Common myeloid progenitor, CD34-positive (primary cell): ENCODE results near the gene CNTNAP4.

Experiments used
- CTCF ChIA-PET: fragments of 350-600 bp; sonication (Branson Sonifier 250); formaldehyde crosslinking; loops from one replicate; lab custom pipeline; 2021; ENCODE audit warnings: antibody characterized with exemption; lab: Charles Lee
- POLR2A ChIA-PET: fragments of 350-600 bp; sonication (Branson Sonifier 250); formaldehyde crosslinking; loops from one replicate; lab custom pipeline; 2021; ENCODE audit warnings: antibody characterized with exemption; lab: Charles Lee
- DNase-seq, 3 donors: peaks; one replicate each; pipeline versions ENCODE4 v3.0.0 to v3.0.0-alpha.2; 2013
- H3K27ac ChIP-seq, 2 experiments: 1 replicate in 1 of 2; 2 replicates in 1 of 2; pipeline ENCODE4 v1.7.0; 2013; ENCODE audit warnings: inconsistent platforms in 2 of 2, low read length in 2 of 2, mild to moderate bottlenecking in 2 of 2, low read depth in 1 of 2, moderate library complexity in 1 of 2; ENCODE audit not compliant: severe bottlenecking in 2 of 2, insufficient read depth in 1 of 2, poor library complexity in 1 of 2
- H3K27me3 ChIP-seq, 5 experiments: replicated peaks in 2 of 5; 1 replicate in 3 of 5; 2 replicates in 2 of 5; pipeline versions ENCODE4 v1.6.1 to v1.7.0; 2013; ENCODE audit warnings: low read length in 4 of 5, mild to moderate bottlenecking in 2 of 5, moderate library complexity in 2 of 5, inconsistent platforms in 1 of 5; ENCODE audit not compliant: insufficient read depth in 5 of 5, control insufficient read depth in 4 of 5
- H3K36me3 ChIP-seq, 4 experiments: 1 replicate in 2 of 4; 2 replicates in 2 of 4; pipeline versions ENCODE4 v1.6.1 to v1.7.0; 2013; ENCODE audit warnings: low read length in 3 of 4, control low read depth in 1 of 4, mild to moderate bottlenecking in 1 of 4; ENCODE audit not compliant: control insufficient read depth in 4 of 4, insufficient read depth in 4 of 4
- H3K4me1 ChIP-seq, 4 experiments: 1 replicate in 3 of 4; 2 replicates in 1 of 4; pipeline versions ENCODE4 v1.6.1 to v1.7.1; 2013; ENCODE audit warnings: low read length in 3 of 4, mild to moderate bottlenecking in 3 of 4, control low read depth in 1 of 4, inconsistent platforms in 1 of 4, moderate library complexity in 1 of 4; ENCODE audit not compliant: control insufficient read depth in 4 of 4, insufficient read depth in 4 of 4; ENCODE audit errors: control extremely low read depth in 1 of 4
- H3K4me3 ChIP-seq, 7 experiments: 1 replicate in 4 of 7; 2 replicates in 3 of 7; pipeline versions ENCODE4 v1.5.1 to v1.7.0; 2013; ENCODE audit warnings: mild to moderate bottlenecking in 7 of 7, low read length in 6 of 7, moderate library complexity in 6 of 7, inconsistent platforms in 2 of 7, low read depth in 2 of 7, control low read depth in 1 of 7; ENCODE audit not compliant: insufficient read depth in 4 of 7, control insufficient read depth in 1 of 7; ENCODE audit errors: extremely low read depth in 1 of 7
- H3K9me3 ChIP-seq, 5 experiments: 1 replicate in 4 of 5; 2 replicates in 1 of 5; pipeline versions ENCODE4 v1.6.1 to v1.7.1; 2013; ENCODE audit warnings: low read length in 4 of 5, mild to moderate bottlenecking in 2 of 5, inconsistent platforms in 1 of 5, low read depth in 1 of 5, moderate library complexity in 1 of 5; ENCODE audit not compliant: control insufficient read depth in 4 of 5, insufficient read depth in 2 of 5; ENCODE audit errors: control extremely low read depth in 1 of 5
- WGBS: methylation state at CpG from one replicate; pipeline ENCODE4 v1.1.5; 2013; ENCODE audit not compliant: insufficient coverage; 5-methylcytosine and 5-hydroxymethylcytosine counted together

The CNTNAP4 gene

DNA sequence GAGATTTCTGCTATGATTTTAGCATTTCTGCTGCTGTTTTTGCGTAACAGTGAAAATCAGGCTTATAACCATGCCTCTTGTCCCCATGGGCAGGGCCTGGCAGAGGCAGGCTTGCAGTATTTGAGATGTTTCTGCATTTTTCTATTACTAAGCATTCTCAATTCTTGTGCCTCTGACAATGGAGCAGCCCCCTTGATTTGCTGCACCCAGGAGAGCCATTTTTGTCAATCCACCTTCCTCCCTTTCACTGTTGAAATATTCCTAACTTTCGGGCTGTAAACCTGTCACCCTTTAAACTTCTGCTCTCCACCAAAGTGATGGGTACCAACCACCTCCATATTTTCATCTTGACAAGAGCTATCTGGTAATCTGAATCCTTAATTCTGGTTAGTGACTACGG is 178.1 kb downstream of the CNTNAP4 start:
- no peak for DNase-seq
- ChIA-PET CTCF (no interaction called here), POLR2A (no interaction called here)
- no peaks in the 10 kb centered on the region for H3K4me1 ChIP-seq
- no peaks in the 10 kb centered on the region for H3K27me3 ChIP-seq
- H3K9me3 ChIP-seq = no peaks in the 10 kb centered on the region
- no peak overlapping the region for H3K27ac ChIP-seq
- no peaks in the 10 kb centered on the region for H3K36me3 ChIP-seq
- H3K4me3 ChIP-seq = no peak overlapping the region
- 90% methylated on average over 3 of the region's 3 CpGs for WGBS

DNA sequence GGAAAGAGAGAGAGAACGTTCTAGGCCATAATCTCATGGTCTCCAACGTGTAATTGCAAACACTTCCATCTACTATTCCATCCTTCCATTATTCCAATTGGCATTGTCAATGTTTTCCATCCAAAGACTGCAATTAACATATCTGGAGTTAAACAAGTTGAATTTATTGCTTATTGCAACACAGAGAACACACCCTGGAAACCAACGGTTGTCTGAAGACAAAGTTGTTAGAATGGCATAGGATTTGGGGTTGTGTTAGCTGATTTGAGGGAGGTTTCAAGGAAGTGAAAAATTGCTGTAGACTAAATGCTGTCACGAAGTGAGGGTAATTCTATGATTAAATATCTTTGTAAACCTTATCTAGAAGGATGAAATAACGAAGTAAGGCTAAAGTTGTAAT is 178.8 kb downstream of the CNTNAP4 start:
- CTCF ChIA-PET = no interaction called here
- H3K36me3 ChIP-seq = no peaks in the 10 kb centered on the region

DNA sequence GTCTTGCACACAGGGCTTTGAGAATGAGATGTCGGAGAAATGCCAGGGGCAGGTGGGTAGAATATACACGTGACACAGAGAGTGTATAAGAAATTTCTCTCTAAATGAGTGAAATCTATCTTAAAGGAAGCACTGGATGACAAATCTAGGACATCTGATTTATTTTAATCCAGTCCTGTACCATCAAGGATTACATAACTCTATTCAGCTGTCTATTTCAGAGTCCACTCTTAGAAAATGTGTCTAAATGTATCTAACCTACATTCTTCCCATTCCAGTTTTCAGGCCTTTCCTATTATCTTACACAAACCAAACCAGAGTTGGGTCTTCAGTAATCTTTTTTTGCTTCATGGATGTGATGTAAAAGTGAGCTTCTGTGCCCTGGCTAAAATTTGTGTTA is 181.9 kb downstream of the CNTNAP4 start:
- 100% methylated on average over 1 of the region's 2 CpGs for WGBS
- Histone ChIP-seq H3K4me1 (no peaks in the 10 kb centered on the region), H3K9me3 (no peaks in the 10 kb centered on the region), H3K27me3 (no peaks in the 10 kb centered on the region), H3K36me3 (no peaks in the 10 kb centered on the region), H3K4me3 (no peak overlapping the region), H3K27ac (no peak overlapping the region)
- POLR2A ChIA-PET = no interaction called here
- DNase-seq = no peak
- CTCF ChIA-PET = no interaction called here

More for the DNA sequence above, 178.8 kb downstream of the CNTNAP4 start:
- Histone ChIP-seq H3K27me3 (no peaks in the 10 kb centered on the region), H3K9me3 (no peaks in the 10 kb centered on the region), H3K4me1 (no peaks in the 10 kb centered on the region), H3K4me3 (no peak overlapping the region), H3K27ac (no peak overlapping the region)
- 90% methylated on average over 3 of the region's 5 CpGs for WGBS
- DNase-seq = no peak
- POLR2A ChIA-PET = no interaction called here

DNA sequence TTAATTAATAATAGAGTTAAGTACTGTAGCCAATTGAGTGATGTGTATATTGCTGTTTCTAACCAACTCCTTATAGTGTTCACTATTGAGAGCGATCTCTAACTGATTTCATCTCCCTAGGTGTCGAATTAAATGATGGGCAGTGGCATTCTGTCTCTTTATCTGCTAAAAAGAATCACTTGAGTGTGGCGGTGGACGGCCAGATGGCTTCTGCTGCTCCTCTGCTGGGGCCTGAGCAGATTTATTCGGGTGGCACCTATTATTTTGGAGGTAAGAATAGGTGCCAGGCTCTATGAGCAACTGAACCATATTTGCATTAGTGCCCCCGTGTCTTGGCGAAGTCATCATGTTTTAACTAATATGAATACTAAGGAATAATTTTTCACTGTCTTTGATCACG is 184.6 kb downstream of the CNTNAP4 start:
- no peak overlapping the region for H3K27ac ChIP-seq
- CTCF ChIA-PET = no interaction called here
- no peak for DNase-seq
- H3K4me3 ChIP-seq = no peak overlapping the region
- WGBS = 89% methylated on average over 3 of the region's 8 CpGs
- H3K9me3 ChIP-seq = no peaks in the 10 kb centered on the region
- no peaks in the 10 kb centered on the region for H3K36me3 ChIP-seq
- POLR2A ChIA-PET = no interaction called here
- H3K27me3 ChIP-seq = no peaks in the 10 kb centered on the region
- H3K4me1 ChIP-seq = no peaks in the 10 kb centered on the region

DNA sequence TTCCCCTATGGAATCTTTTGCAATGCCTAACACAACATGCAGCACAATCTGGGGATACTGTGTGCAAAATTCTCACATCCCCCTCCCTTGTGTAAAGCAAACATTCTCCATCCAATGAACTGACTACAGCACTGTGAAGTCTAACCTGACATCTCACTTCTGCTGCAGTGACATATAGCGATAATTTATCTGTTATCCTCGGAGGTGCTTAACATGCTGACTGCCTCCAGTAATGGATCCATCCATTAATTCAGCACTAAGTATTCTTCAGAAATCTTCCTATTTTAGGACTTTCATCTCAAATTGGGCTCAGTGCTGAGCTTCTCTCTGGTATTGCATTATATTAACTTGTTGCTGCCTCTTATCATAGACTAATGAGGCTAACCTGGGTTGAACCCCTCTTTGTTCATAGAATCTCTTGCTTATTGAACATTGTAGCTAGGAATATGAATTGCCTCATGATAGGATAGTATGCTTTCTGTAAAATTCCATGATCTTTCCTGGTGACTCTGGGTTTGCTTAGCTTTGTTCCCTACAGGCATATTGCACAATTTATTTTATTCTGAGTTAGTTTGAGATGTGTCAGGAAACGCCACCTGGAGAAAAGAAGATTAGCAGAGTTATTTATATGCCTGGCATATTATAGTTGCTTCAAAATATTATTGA is 187.9 kb downstream of the CNTNAP4 start:
- no peak for DNase-seq
- Histone ChIP-seq H3K4me1 (no peaks in the 10 kb centered on the region), H3K9me3 (no peaks in the 10 kb centered on the region), H3K27ac (no peak overlapping the region), H3K4me3 (no peak overlapping the region), H3K36me3 (no peaks in the 10 kb centered on the region), H3K27me3 (no peaks in the 10 kb centered on the region)
- ChIA-PET CTCF (no interaction called here), POLR2A (no interaction called here)
- 100% methylated on average over 2 of the region's 3 CpGs for WGBS

DNA sequence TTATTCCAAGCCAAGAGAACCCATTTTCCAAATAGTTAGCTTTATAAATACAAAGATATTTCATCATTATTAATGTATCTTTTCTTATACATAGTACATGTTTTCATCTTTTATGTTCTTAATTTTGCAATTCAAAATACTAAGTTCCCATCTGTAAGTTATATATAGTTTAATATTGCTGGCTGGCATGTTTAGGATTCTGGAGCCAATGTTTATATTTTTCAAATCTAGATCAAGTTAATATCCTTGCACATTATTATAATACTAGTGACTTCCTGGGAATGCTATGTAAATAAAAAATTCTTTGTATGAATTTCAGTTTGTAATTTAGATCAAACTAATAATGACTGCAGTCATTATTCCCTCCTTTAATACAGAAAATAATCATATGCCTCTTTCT is 189.7 kb downstream of the CNTNAP4 start:
- Histone ChIP-seq H3K4me1 (no peaks in the 10 kb centered on the region), H3K9me3 (no peaks in the 10 kb centered on the region), H3K4me3 (no peak overlapping the region), H3K36me3 (no peaks in the 10 kb centered on the region), H3K27ac (no peak overlapping the region), H3K27me3 (no peaks in the 10 kb centered on the region)
- CTCF ChIA-PET = no interaction called here
- POLR2A ChIA-PET = no interaction called here
- no peak for DNase-seq

DNA sequence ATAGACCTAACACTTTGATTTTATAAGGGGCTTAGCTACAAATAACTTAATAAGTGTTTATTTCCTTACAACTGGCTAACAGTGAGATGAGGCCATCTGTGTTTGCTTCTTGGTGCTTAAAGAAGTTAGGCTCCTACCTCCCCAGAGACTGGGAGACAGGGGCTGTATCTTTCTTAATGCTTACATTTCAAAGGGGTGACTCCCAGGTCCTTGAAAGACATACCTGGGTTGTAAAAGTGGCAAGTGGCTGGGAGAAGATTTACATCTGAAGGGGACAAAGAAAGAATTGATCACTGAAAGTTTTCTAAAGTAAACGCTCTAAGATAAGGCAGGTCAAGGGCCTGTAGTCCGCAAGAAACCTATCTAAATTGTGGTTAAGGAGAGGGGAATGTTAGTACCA is 196.8 kb downstream of the CNTNAP4 start:
- WGBS = 100% methylated on average over 1 of the region's 2 CpGs
- Histone ChIP-seq H3K4me3 (no peak overlapping the region), H3K27me3 (no peaks in the 10 kb centered on the region), H3K27ac (no peak overlapping the region), H3K9me3 (no peaks in the 10 kb centered on the region), H3K36me3 (no peaks in the 10 kb centered on the region), H3K4me1 (no peaks in the 10 kb centered on the region)
- CTCF ChIA-PET = no interaction called here
- POLR2A ChIA-PET = no interaction called here
- DNase-seq = no peak
